Measurements from ENCODE around the gene PTCH1. TPM values are rescaled to one million over a fixed set of nuclear protein-coding genes. Genes with fewer than 3 reads are reported as not detected.

PTCH1 gene
- polyA plus RNA-seq, 4 donors: 27.6 to 43.0 (median 28.2) TPM

GRCh38 chr9:95477441-95477840 lies 39.3 kb downstream of the PTCH1 start:
- no peak for DNase-seq (ENCODE audit: low read depth in 4 of 4, low spot score in 2 of 4)

DNA sequence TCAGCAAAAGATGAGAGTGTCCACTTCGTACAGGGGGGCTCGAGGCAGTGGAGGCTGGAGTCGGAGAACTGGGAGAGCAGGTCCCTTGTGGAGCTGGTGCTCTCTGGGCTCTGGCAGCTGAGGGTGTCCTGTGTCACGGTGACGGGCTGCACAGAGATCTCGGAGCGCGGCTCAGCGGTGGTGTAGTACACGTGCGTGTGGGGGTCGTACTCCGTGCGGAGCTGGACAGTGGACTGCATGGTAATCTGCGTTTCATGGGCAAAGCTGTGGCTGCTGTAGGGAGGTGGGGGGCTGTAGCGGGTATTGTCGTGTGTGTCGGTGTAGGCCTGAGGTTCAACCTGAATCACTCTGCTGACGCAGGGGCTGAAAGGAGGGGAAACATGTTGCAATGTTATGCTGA lies 48.0 kb downstream of the PTCH1 start:
- no peak for DNase-seq (ENCODE audit: low read depth in 4 of 4, low spot score in 2 of 4)

DNA sequence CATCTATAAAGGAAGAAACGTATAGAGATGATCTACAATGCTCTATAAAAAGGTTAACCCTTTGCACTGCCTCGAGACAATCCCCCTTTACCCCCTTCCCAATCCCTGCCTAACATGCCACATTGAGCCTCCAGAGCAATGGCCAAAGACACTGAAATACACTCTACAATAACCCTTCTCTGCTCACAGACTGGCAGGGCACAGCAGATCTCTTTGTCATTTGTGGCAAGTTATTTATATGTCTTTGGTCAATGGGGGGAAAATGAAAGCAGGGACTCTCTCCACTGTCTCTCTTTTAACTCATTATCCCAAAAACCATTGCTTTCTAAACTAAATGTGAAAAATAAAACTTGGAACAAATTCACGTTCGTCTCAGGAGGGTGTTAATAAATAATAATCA lies 51.7 kb downstream of the PTCH1 start:
- no peak for DNase-seq (ENCODE audit: low read depth in 4 of 4, low spot score in 2 of 4)

DNA sequence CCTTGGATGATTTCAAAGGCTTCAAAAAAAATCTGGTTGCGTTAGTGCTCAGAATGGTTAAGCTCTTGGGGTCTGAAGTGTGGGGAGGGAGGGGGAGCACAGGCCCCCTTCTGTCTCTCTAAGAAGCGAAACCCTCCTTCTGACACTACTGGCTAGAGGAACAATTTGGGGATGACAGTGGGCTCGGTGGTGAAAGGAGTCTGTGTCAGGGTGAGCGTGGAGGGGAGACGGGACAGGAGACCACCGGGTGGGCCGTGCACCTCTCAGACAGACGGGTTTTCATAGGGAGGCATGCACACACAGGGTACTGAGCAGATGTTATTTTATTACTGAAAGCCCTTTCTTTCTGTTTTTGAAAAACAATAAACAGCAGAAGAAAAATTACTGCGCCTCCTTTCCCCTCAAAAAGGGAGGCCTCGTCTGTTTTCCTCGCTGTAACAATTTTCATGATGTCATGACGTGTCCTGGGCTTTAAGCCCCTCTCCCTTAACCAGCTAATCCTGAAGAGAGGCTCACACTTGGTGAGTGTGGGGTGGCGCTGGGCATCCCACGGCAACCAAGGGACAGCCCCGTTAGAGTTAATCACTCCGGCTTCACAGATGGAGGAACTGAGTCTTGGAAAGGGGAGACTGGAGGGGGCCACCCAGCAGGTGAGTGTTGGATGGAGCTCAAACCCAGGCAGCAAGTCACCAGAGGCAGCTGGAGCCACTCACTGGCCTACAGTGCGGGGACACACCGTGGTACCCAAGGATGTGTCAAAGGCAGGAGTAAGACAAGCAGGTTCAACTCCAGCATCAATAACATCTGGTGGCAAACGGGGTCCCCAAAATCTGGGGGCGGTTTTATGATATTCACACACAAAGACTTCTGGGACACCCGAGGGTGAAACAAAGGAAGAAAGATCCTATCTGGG lies 53.4 kb downstream of the PTCH1 start:
- DNase-seq (ENCODE audit: low read depth in 4 of 4, low spot score in 2 of 4): no peak

- peak; percentile 52 to 77 (median 74) for DNase-seq (ENCODE audit: low read depth in 4 of 4, low spot score in 2 of 4)
Measured at GRCh38 chr9:95462249-95463147, 54.3 kb downstream of the PTCH1 start.

- no peak for DNase-seq (ENCODE audit: low read depth in 4 of 4, low spot score in 2 of 4)
Measured at GRCh38 chr9:95461448-95462248, 55.1 kb downstream of the PTCH1 start.

GRCh38 chr9:95460518-95461164 lies 56.1 kb downstream of the PTCH1 start:
- no peak for DNase-seq (ENCODE audit: low read depth in 4 of 4, low spot score in 2 of 4)

DNA sequence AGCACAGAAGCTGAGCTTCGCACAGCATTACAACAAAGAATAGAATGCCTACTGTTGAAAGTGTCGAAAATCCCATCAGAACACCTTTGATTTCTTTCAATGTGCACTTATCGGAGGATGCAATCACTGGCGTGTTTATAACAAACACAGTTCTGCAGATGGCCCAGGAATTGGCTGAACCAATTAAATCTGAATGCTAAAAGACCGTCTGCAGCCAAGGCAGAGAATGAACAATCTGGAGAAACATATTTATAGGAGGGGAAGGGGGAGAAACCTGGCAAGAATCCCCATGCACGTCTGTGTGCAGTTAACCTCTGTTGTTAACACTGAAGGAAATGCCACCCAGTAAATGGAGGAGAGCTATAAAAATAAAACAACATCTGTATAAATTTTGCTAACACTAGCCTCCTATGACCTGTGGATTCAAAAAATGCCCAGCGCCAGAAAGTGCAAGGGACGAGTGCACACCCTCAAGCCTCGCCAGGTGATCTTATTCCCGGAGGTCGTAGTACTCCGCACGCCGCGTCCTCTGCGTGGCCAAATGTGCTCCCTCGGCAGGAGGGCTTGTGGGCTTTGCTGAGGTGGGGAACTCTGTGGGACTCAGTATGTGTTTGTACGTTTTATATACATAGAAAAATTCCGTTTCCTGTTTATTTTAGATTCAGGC lies 56.8 kb downstream of the PTCH1 start:
- DNase-seq (ENCODE audit: low read depth in 4 of 4, low spot score in 2 of 4): no peak

- DNase-seq (ENCODE audit: low read depth in 4 of 4, low spot score in 2 of 4): no peak
Measured at GRCh38 chr9:95459178-95459577, 57.6 kb downstream of the PTCH1 start.

- peak in 1 of 4 donors; percentile 31 for DNase-seq (ENCODE audit: low read depth in 4 of 4, low spot score in 2 of 4)
Measured at GRCh38 chr9:95458666-95459065, 58.1 kb downstream of the PTCH1 start.

- no peak for DNase-seq (ENCODE audit: low read depth in 4 of 4, low spot score in 2 of 4)
Measured at GRCh38 chr9:95457769-95458168, 59.0 kb downstream of the PTCH1 start.

- DNase-seq (ENCODE audit: low read depth in 4 of 4, low spot score in 2 of 4): no peak
Measured at GRCh38 chr9:95455714-95456113, 61.1 kb downstream of the PTCH1 start.

DNA sequence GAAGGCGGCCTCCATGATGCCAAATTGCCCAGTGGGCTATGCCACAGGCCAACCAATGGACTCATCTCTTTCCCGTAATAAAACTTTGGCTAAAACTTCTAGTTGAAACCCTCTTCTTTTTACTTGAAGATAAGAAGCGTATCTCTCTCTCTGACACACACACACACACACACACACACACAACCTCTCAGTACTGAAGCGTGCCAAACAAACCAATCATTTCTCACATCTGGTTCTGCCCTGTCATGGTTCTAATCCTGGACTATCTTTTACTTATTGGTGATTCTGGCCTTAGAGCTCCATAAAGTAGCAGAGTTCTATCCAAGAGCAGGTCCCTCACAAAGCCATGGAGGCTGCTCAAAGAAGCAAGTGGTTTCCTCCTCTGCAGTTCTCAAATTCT lies 64.6 kb downstream of the PTCH1 start:
- no peak for DNase-seq (ENCODE audit: low read depth in 4 of 4, low spot score in 2 of 4)

- no peak for DNase-seq (ENCODE audit: low read depth in 4 of 4, low spot score in 2 of 4)
Measured at GRCh38 chr9:95451065-95451426, 65.7 kb downstream of the PTCH1 start.

GRCh38 chr9:95450171-95451064 lies 66.4 kb downstream of the PTCH1 start:
- DNase-seq (ENCODE audit: low read depth in 4 of 4, low spot score in 2 of 4): no peak

DNA sequence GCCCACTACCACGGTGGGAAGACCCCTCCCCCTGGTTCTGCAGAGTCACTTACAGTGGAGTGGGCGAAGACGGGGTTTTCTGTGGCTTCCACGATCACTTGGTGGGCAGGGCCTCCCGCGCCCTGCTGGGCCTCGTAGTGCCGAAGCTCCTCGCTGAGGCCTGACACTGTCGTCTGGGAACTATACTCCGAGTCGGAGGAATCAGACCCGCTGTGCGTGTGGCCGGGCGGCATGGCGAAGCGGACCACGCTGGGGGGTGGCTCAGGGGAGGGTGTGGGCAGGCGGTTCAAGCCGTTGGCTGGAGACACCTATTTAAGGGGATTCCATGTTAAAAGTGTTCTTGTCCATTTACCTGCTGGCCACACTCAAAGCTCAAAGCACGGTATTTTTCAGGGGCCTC lies 67.8 kb downstream of the PTCH1 start:
- DNase-seq (ENCODE audit: low read depth in 4 of 4, low spot score in 2 of 4): no peak

- DNase-seq (ENCODE audit: low read depth in 4 of 4, low spot score in 2 of 4): no peak
Measured at GRCh38 chr9:95447660-95448420, 68.9 kb downstream of the PTCH1 start.

GRCh38 chr9:95446984-95447383 lies 69.8 kb downstream of the PTCH1 start:
- no peak for DNase-seq (ENCODE audit: low read depth in 4 of 4, low spot score in 2 of 4)

Measured in left renal cortex interstitium (tissue), 4 donors.